HG02642 (cell line): ENCODE data around the gene NPTX1.

Experiments used
- ATAC-seq: cut with Tn5 transposase; IDR thresholded peaks from one replicate; pipeline ENCODE4 v1.9.1; 2021; ENCODE audit warnings: mild to moderate bottlenecking; ENCODE audit not compliant: unreplicated experiment, poor library complexity

The NPTX1 gene

DNA sequence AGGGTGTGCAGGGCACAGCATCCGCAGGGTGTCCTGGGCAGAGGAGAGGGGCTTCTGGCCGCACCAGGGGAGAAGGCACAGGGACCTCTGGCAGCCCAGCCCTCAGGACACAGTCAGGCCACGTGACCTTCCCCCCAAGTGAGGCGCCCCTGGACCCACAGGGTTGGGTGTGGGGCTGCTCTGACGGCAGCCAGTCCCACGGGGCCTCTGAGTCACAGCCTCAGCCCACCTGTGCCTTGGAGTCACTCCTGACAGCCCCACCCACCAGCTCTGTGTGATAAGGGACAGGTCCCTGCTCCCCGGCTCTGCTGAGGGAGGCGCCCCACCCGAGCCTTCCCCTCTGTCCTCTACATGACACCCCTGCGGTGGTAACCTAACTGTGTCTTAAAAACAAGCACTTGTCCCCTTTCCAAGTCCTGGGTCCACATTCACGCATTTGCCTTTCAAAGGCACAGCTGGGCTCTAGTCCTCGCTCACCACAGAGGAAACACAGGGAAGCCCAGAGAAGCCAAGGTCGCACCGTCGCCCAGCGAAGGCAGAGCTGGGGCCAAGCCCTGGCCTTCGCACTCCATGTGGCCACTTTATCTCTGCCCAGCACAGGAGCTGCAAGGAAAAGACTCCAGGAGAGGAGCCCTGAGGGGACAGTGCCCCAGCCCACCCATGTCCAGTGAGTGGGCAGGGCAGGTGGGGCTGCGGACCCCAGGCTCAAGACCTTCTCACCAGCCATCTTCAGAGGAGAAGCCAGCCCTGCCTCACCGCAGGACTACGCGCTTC, 5.1 kb upstream of the NPTX1 start:
- no peak for ATAC-seq

DNA sequence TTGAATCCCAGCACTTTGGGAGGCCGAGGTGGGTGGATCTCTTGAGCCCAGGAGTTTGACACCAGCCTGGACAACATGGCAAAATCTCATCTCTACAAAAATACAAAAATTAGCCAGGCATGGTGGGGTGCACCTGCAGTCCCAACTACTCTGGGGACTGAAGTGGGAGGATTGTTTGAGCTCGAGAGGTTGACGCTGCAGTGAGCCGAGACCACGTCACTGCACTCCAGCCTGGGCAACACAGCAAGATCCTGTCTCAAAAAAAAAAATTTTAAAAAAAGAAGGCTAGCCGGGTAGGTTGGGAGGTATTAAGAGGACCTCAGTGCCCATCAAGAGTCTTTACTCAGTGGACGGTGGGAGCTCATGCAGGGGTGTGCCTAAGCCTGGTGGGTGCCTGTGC, 3.8 kb upstream of the NPTX1 start:
- ATAC-seq = no peak

DNA sequence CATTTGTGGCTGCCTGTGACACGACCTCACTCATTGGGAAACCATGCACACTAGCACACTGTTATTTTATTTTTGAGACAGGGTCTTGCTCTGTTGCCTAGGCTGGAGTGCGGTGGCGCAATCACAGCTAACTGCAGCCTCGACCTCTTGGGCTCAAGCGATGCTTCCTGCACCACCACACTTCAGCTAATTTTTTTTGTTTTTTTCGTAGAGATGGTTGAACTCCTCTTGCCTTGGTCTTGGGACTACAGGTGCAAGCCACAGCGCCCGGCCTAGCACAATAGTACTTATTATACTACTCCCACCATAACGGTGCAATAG, 2.8 kb upstream of the NPTX1 start:
- ATAC-seq = no peak

DNA sequence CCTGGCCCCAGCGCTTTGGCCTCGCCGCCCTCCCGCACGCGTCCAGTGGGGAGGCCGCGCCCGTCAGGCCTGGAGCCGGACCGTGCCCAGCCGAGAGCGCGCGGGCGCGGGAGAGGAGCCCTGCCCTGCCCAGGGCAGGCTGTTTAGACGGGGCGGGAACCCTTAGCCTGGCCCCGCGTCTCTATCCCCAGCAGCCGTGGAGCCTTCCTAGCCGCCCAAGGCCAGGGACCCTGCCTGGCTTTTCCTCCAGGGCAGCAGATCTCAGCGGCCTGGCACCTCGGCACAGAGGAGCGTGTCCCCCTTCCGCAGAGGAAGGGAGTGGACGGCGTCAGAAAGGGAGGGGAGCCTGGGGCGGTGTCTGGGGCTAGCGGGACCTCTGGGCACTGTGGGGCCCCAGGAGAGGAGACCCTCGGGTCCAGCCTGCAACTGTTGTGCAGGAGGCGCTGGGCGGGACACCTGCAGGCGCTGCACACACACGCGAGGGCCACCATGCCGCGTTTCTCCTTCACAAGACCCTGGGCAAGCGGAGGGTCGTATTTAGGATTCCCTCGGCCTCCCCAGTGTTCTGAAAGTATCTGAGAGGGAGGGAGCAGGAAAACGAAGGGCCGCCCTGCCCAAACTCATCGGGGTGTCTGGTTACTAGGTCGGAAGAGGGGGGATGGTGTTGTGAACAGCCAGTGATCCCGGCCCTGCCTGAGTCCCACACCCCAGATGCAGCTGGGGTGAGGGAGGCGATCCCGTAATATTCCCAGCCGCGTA, 2.3 kb upstream of the NPTX1 start:
- no peak for ATAC-seq

DNA sequence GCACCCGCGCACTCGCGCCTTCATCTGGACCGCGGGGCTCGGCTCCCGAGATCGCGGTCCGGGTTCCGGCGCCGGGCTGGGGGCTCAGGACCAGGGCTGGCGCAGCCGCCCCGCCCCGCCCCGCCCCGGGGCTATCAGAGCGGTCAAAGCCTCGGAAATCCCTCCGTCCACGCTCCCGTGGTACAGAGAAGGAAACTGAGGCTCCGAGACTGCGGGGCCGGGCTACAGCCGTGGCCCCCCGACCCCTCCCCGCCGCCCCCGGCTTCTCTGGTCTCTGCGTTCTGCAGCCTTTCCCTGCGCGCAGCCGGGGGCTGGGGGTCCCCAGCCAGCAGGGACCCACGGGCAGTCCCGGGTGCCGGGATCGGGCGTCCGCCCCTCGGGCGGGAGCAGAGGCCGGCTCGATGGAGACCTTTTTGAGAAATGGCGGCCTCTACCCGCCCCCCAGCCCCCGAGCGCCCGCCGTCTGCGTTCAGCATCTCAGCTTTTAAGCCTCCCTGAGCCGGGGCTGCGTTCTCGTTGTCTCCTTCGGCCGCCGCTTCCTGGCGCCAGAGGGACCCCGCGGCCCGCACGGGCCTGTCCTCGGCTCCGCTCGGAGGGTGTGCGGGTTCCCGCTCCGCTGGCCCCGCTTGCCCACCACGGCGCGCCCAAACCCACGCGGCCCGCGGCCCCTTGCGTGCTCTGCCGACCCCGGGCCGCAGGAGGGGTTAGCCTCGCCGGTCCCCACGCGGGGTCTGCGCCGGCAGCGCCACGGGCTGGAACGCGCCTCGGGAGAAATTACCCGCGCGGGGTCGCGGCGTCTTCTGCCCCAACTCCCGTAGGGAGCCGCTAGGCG, 1.5 kb upstream of the NPTX1 start:
- no peak for ATAC-seq

DNA sequence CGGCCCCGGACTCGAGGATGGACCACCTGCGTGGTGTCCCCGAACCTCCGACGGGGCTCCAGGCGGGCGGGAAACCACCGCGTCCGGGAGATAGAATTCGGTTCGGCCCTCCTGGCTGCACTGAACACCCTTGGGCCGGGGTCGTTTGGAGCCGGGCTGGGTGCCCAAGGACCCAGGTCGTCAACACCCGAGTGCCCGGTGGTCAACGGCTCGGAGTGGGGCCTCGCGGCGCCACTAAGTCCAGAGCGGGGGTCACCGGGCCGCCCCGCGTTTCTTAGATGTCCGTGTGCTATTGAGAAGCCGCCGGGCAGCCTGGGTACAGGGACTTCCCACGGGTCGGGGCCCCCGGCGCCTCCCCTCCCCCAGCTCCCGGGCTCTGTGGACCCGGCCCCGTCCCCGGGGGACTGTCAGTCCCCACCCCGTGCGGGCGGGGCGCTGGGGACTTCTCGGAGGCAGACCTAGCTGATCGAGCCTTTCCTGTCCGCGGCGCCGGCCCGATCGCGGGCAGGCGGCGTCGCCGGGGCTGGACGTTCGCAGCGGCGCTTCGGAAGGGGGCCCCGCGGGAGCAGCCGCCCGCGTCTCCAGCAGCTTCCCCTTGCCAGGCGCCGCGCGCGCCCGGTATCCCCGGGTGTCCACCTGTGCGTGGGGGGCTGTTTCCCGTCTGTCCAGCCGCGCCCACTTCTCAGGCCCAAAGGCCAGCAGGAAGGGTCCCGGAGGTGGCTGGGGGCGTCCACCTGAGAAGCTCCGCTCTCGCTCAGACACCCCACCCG, 655 bp upstream of the NPTX1 start:
- ATAC-seq = no peak

DNA sequence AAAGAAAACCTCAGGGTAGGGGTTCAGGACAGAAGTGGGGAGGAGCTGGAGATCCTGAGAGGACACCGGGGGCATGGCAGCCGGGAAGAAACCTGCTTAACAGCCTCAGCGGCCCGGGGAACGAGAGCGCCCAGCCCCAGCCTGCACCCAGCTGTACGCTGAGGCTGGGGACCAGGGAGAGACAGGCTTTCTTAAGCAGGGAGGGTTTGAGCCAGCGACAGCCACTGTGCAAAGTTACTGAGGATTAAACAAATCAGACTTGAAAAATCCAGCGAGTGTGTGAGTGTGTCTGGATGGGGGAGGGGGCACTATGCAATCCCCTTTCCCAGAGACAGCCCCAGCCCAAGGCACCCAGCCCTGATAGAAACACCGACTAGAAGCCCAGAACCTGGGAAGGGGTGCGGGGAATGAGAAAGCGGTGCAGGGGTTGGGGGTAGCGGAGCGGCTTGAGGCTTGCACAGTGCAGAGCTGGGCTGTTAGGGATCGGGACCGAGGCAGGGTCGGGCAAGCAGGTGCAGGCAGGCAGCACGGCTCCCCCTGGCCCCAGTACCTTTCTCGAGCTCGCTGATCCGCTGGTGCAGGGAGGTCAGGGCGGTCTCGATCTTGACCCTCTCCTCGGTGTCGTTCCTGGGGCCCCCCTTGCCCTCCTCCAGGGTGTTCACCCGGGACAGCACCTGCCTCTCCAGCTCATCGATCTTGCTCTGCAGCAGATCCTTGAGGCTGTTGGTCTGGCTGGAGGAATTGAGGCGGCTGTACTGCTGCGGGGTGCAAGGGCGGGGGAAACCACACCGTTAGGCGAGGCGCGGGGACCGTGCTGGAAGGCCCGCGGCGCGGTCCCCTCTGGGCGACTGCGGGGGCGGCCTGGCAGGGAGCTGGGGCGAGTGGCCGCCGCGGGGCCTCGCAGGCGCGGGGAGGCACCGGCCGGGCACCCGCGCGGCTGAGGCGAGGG, 1.2 kb downstream of the NPTX1 start:
- ATAC-seq = no peak

DNA sequence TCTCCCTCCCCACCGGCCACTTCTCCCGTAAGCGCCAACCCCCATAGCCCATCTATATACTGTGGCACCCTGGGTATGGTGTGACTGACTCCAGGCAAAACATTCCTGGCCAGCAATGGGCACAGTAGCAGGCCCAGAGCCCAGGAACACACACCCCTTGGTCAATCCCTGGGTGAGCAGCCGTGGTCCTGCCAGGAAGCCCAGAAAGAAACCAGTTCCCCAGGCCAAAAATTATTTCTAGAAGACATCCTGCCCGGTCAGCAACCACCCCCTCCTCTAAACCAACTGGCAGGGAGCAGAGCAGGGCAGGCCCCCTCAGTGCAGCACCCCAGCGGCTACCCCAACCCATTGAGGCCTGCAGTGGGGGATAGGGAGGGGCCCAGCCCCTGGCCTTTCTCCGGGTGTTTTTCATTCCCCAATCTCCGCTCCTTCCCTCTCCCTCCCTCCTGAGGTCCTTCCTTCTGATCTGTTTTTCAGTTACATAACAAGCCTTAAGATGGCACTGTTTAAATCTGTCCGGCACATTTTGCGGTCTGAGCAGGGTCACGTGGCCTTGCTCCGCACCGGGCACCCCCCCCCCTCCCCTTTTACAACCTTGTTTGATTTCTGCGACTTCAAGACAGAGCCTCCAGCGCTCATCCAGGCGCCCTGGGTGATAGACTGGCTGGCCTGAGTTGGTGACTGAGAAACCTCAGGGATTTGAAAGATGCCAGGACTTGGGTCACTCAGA, 2.0 kb downstream of the NPTX1 start:
- no peak for ATAC-seq

DNA sequence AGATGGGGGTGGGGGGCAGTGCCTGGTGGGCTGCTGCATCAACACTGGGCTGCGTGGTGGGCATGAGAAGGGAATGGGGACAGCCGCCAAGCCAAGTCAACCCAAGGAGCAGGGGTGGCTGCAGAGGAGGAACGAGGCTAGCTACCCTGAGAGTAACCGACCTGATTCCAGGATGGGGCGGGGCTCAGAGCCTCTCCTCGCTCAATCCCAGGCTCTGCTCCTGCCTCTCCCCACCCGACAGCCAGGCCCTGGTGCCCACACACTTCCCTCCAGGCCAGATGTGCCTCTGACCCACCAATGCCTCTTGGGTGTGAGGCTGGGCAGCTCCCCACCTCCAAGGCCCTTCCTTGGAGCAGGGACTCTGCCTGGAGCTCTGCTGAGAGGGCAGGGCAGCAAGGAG, 2.7 kb downstream of the NPTX1 start:
- ATAC-seq = no peak

DNA sequence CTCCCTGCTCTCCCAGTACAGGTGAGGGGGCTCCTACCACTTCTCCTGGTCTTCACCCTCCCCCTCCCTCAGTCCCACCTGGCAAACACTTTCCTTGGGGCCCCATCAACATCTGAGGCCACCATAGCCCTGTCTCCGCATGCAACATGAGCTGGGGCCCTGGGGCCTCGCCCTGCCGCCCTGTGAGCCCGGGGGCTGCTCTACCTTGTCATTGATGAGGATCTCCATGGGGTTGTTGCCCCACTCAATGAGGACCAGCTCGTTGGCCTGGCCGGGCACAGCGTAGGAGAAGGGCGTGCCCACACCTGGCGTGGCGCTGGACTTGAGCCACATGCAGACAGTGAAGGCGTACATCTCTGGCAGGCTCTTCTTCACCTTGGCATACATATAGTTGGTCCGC, 3.4 kb downstream of the NPTX1 start:
- no peak for ATAC-seq

DNA sequence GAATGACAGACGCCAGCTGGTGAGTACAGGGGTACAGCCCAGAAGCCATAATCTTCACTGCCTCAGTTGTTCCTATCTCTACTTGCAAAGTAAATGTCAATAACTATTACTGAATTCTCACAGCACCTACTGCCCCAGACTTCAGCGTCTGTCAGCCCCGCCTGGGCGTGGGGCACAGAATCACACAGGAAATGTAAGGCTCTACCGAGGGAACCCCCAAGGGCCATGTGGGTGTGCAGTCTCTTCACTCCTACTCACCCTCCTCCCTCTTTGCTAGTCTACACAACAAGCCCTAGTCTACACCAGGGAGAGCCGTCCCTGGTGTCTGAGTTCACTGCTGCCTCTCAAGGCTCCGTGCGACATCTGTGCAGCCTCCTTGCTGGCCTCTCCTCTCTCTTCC, 4.5 kb downstream of the NPTX1 start:
- no peak for ATAC-seq

DNA sequence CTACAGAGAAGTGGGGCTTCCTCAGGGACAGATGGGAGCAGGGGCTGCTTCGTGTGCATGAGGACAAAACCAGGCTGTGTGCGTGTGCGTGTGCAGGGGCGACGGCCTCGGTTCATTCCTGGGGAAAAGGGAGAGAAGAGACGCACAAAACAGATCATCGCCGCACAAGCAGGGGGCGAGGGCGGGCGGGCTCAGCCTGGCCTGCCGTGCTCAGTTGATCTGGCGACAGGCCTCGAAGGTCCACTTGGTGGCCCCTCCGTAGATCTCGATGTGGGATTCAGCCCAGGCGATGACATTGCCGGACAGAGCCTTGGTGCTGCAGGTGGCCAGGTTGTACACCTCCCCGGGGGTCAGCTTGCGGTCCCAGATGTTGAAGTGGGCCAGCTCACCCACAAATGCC, 5.8 kb downstream of the NPTX1 start:
- no peak for ATAC-seq

DNA sequence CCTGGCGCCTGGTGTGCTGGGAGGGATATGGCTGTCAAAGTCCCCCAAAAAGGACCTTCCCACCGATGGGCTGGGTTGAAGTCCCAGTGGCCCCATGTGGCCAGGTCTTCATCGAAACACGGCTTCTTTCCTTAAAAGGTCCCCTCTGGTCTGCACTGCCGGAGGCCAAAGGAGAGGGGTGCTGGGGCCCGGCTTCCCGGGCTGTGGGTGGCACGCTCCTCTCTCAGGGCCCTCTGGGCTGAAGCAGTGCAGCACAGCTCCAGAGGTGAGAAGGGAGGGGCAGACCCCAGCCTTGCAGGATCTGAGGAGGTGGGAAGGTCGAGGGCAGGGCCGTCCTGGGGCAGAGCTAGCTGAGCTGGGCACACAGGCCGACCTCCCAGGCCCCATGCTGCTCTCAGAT, 6.7 kb downstream of the NPTX1 start:
- ATAC-seq = no peak

DNA sequence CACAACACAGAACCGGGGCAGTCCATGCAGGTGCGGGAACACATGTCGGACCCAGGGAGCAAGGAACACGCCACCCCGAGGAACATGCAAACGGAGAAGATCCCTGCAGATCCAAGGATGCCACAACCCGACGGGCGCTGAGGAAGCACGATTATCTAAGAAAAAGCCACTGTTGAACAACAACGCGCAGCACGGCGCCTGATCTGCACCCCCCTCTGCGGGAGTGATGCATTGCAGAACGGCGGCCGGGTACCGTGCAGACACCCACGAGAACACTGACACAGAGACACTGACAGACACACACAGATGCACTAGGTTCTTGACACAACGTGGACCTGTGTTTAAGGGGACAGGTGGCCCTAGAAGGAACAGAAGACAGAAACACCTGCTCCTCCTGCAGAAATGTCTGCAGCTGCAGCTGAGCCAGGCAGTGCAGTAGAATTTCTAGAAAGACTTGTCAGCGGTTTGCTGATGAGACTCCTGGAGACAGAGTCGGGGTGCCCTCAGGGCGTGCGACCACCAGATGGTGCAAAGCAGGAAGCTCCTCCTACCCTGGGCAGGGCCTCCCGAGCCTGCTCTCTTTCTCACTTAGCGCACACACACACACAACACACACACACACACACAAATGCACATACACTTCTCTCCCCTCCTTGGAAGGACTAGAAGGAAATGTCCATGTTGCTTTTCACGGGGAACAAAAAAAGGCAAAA, 7.5 kb downstream of the NPTX1 start:
- ATAC-seq = no peak

DNA sequence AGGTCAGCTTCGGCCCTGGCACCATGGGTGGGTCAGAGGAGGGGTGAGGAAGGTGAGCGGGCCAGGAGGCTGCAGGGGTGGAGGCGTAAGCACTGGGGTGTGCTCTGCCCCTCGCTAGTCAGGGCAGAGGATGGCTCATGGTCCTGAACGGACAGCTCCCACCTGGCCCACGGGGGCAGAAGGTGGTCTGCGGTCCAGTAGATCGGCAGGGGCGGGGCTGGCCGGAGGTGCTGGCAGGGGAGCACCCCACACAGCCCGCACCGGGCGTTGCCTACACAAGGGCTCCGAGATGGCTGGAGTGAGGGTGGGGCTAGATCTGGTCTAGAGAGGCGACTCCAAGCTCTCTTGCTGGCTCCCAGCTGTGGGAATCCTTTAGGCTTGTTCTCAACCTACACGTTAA, 8.2 kb downstream of the NPTX1 start:
- ATAC-seq = no peak

DNA sequence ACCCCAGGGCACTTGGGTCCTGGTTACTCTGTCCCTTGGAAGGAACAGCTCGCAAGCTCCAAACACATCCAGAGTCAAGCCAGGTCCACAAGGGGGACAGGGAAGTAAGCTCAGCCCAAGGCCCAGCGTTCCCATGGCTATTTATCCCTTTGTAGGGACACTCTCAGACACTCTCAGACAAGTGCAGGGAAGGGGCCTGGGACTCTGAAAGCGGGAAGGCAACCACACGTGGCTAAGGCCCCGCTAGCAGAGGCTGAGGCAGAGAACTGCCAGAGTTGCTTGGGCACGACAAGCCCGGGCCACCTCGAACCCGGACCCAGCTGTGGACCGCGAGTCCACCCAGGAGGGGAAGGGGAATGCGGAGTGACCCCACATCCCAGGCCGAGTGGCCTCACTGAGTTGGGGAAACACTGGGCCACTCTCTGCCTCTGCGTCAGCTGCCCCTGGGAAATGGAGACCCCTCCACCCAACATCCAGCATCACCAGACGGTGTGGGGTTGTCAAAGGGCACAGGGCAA, 10.2 kb downstream of the NPTX1 start:
- ATAC-seq = no peak

DNA sequence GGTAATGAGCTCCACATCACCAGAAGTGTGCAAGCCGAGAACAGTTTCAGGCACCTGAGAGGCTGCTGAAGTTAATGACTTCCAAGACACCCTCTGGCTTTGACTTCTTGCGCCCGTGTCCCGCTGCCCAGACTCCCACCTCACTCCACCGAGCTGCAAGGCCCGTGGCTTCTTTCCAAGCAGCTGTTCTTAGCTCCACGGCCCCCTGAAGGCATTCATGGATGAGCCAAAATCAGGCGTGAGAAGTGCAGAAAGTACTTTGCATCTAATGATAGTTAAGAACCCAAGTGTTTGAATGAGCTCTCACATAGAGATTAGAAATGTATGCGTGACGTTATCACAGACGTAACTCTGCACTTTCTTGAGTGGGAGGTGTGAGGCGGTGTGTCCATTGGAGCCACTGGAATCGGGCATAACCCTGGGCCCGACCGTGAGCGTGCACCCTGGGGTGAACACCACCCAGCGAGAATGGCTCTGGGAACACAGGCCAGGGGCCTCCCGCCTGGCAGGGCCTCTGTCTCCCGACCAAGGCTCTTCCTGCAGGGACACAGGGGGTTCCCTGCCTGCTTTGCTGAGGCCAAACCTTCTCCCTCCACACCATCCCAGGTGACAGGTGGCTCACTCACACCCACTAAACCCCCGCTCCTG, 11.0 kb downstream of the NPTX1 start:
- ATAC-seq = no peak
